ENCODE results near the gene STAC3. TPM values are rescaled to one million over a fixed set of nuclear protein-coding genes. Genes with fewer than 3 reads are reported as not detected.

Gene STAC3
- total RNA-seq, 1 donor from 2014 or later = 3.0 TPM

DNA sequence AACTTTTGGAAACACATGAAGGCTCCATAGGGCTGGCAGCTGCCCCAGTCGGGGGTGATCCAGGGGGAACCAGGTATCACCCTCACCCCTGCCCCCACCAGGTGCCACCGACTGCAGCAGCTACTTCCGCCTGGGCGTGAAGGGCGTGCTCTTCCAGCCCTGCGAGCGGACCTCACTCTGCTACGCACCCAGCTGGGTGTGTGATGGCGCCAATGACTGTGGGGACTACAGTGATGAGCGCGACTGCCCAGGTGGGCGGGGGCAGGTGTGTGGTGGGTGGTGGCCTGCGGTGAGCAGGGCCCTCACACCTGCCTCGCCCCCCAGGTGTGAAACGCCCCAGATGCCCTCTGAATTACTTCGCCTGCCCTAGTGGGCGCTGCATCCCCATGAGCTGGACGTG, 56.7 kb downstream of the STAC3 start:
- DNase-seq (ENCODE audit: low spot score) = no peak

DNA sequence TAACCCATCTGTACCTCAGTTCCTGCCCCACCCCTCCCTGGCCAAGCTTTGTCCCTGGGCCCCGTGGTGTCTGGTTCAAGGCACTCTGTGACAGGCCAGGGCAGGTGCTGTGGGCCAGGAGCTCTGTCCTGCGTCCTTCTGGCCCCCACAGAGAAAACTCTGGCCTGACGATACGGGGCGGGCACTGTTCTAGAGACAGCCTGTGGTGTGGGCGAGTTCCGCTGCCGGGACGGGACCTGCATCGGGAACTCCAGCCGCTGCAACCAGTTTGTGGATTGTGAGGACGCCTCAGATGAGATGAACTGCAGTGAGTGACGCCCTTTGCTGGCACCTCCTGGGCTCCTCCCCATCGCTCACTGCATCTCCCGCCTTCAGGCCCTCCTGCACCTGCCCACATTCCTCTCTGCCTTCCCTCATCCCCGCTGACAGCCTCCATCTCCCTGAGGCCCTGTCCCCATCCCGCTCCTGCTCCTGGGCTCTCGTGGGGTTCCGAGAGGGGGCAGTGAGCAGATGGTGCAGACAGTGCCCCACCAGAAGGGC, 57.2 kb downstream of the STAC3 start:
- no peak for DNase-seq (ENCODE audit: low spot score)

Other genes with a start within 250 kb of the STAC3 start
- gene ZBTB39, start 244.6 kb downstream of the STAC3 start, total RNA-seq = 7.5 TPM
- not detected for gene TAC3, start 234.7 kb downstream of the STAC3 start, total RNA-seq
- 0.23 TPM for gene MYO1A, start 201.1 kb downstream of the STAC3 start, total RNA-seq
- gene NEMP1, start 172.4 kb downstream of the STAC3 start, total RNA-seq = 12.5 TPM
- 16.2 TPM for gene NAB2, start 162.1 kb downstream of the STAC3 start, total RNA-seq
- gene STAT6, start 139.8 kb downstream of the STAC3 start, total RNA-seq = 280 TPM
- 180 TPM for gene LRP1, start 122.7 kb downstream of the STAC3 start, total RNA-seq
- gene LRP1-AS, start 103.6 kb downstream of the STAC3 start, total RNA-seq = not detected
- not detected for gene NXPH4, start 34.4 kb downstream of the STAC3 start, total RNA-seq
- gene SHMT2, start 21.5 kb downstream of the STAC3 start, total RNA-seq = 97.4 TPM
- 75.3 TPM for gene R3HDM2, start 179.9 kb upstream of the STAC3 start, total RNA-seq
- gene INHBC, start 183.6 kb upstream of the STAC3 start, total RNA-seq = not detected
- gene INHBE, start 204.1 kb upstream of the STAC3 start, total RNA-seq = 0.23 TPM
- 4.2 TPM for gene GLI1, start 208.6 kb upstream of the STAC3 start, total RNA-seq
- 10.0 TPM for gene ARHGAP9, start 228.7 kb upstream of the STAC3 start, total RNA-seq
- gene MARS1, start 236.9 kb upstream of the STAC3 start, total RNA-seq = 327 TPM